ENCODE data around the gene SLC22A16. TPM values are rescaled to one million over a fixed set of nuclear protein-coding genes. Genes with fewer than 3 reads are reported as not detected.

The SLC22A16 gene
- total RNA-seq (2022; extraction: Qiagen RNA extraction; ENCODE audit: low read depth) = not detected in 5 replicates

GRCh38 chr6:110476046-110476849 is at the start of gene SLC22A16:
SLC22A16 (minus strand) TSS chr6:110476613; CDS start chr6:110476574, 39 bp downstream.

DNA sequence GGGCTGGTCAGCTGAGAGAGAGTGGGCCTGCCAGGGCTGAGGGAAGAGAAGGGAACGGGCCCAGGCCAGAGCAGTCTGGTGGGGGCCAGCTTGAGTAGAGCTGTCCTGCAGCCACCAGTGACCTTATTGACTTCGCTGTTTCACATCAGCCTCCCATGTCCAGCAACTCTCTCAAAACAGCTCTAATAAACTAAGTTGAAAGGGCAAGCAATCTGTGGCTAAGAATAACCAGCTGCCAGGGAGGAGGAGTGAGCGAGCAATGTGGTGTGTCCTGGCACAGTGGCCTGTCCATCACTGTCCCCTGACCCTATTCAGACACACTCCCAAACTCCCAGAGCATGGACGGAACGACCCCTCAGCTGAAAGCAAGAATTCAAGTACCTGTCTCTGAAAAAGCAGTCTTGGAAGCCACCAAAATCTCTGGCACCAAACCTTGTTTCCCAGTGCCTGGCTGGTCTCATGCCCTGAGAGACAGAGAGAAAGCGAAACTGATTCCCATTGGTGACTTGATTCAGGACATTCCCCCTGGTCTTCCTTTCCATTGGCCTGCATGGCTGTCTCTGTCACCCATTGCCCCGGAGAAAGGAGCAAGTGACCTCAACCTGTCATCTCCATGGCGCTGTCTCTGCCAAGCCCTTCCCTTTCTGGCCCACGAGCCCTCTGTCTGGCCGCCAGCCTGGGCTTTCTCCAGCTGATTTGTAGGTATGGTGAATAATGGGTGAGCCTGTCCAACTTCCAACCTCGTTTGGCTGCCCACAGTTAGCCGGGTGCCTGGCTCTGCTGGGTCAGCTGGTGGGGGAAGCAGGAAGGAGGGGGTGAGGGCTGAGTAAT is 61.1 kb downstream of the SLC22A16 start, which contains the start of gene DDO:
TSS of gene DDO (minus strand) at position 490 of the 831 bp plus-strand sequence. CDS start 2,113 bp downstream, outside the sequence.

Other genes with a start within 250 kb of the SLC22A16 start
- not detected in 5 replicates for gene METTL24, start 118.3 kb downstream of the SLC22A16 start, total RNA-seq (2022; extraction: Qiagen RNA extraction; ENCODE audit: low read depth)
- 0.08 to 0.15 TPM (median 0.10 TPM) in 4 of 5 replicates, not detected in the other for gene DDO, start 61.0 kb downstream of the SLC22A16 start, total RNA-seq (2022; extraction: Qiagen RNA extraction; ENCODE audit: low read depth)